ENCODE results near the gene IKZF2. TPM values are rescaled to one million over a fixed set of nuclear protein-coding genes. Genes with fewer than 3 reads are reported as not detected.

IKZF2 gene
- total and polyA plus RNA-seq, 9 of the 15 experiments (the other 6 are each of a cell fraction or from before 2014, with no cell fraction given), result 0.04 to 0.54 (median 0.22) TPM

DNA sequence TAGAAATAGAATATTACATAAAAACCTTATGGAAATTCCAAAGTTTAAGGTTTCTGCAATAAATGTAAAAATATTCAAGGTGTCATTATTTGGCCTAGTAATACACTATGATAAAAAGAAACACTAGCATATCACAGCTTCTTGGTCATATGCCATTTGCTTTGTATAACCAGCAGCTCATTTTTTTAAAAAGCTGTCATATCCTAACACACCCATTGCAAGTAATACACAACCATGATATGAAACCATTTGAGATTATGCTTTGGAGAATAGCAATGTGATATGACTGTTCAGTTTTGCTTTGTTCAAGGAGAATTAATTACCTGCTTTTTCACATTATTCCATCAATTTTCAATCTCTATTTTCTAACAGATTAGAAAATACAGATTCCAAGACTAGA is 149.0 kb downstream of the IKZF2 start:
- no peaks in the 10 kb centered on the region for H4K20me1 ChIP-seq (replicated peaks; ENCODE audit: control insufficient read depth, insufficient read depth, low read length)
- H3K4me3 ChIP-seq, result no peak overlapping the region
- FAIRE-seq (no peak), ATAC-seq (no peak), DNase-seq (ENCODE audit: extremely low read depth in 1 of 4, low spot score in 3 of 4) (no peak)
- intact Hi-C loops (cut with micrococcal nuclease), result no loop called here
- no peaks in the 10 kb centered on the region for H3K4me1 ChIP-seq (replicated peaks in 1 of 2; ENCODE audit: control insufficient read depth in 2 of 2, insufficient read depth in 2 of 2, low read length in 2 of 2)
- no peaks in the 10 kb centered on the region for H3K36me3 ChIP-seq (ENCODE audit: control insufficient read depth, insufficient read depth, low read length)
- in situ Hi-C loops (cut with MboI), result no loop called here
- H3K79me2 ChIP-seq (ENCODE audit: control insufficient read depth, insufficient read depth, low read length), result no peaks in the 10 kb centered on the region
- no peak overlapping the region for H2AFZ ChIP-seq (ENCODE audit: low read depth, low read length)
- TF ChIP-seq, protein P1, sequence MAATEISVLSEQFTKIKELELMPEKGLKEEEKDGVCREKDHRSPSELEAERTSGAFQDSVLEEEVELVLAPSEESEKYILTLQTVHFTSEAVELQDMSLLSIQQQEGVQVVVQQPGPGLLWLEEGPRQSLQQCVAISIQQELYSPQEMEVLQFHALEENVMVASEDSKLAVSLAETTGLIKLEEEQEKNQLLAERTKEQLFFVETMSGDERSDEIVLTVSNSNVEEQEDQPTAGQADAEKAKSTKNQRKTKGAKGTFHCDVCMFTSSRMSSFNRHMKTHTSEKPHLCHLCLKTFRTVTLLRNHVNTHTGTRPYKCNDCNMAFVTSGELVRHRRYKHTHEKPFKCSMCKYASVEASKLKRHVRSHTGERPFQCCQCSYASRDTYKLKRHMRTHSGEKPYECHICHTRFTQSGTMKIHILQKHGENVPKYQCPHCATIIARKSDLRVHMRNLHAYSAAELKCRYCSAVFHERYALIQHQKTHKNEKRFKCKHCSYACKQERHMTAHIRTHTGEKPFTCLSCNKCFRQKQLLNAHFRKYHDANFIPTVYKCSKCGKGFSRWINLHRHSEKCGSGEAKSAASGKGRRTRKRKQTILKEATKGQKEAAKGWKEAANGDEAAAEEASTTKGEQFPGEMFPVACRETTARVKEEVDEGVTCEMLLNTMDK (IDR thresholded peaks at IDR 0.05; ENCODE audit: borderline replicate concordance, insufficient read depth, low read depth, low read length, poor library complexity, severe bottlenecking), result no peak
- no peak for TF ChIP-seq MAFG (tag; conservative IDR thresholded peaks at IDR 0.05)
- no peak for TF ChIP-seq SREBF1 (IDR thresholded peaks at IDR 0.05; ENCODE audit: borderline replicate concordance, low read depth, low read length)
- TF ChIP-seq CBFA2T3 (IDR thresholded peaks at IDR 0.05), result no peak
- TF ChIP-seq GTF2F1 (IDR thresholded peaks at IDR 0.05; ENCODE audit: low read depth, low read length), result no peak
- no peaks in the 10 kb centered on the region for H3K9me1 ChIP-seq (ENCODE audit: control insufficient read depth, insufficient read depth, low read length)
- ChIA-PET POLR2A (no interaction called here), CTCF (ENCODE audit: low intra/inter-chr PET ratio) (no interaction called here)
- H3K9me3 ChIP-seq (replicated peaks; ENCODE audit: control insufficient read depth, insufficient read depth, low read depth, low read length), result no peaks in the 10 kb centered on the region
- no peak overlapping the region for H3K4me2 ChIP-seq (ENCODE audit: insufficient read depth, low read length)
- no peak overlapping the region for H3K27ac ChIP-seq (ENCODE audit: extremely low read depth, low read depth, low read length)
- no peak overlapping the region for H3K9ac ChIP-seq (ENCODE audit: insufficient read depth in 1 of 2, low read depth in 2 of 2, low read length in 2 of 2)
- no peaks in the 10 kb centered on the region for H3K27me3 ChIP-seq (ENCODE audit: control insufficient read depth in 2 of 2, insufficient read depth in 2 of 2, low read length in 2 of 2)
- no TSS peak for BruUV-seq (replicated peaks)
